ENCODE data around the gene CALCOCO2.
"Not testable (repeated sequence)": the region's sequence is repeated elsewhere in the genome, so short reads cannot be mapped to it uniquely, and the experiment has no call there.

CALCOCO2 gene

DNA sequence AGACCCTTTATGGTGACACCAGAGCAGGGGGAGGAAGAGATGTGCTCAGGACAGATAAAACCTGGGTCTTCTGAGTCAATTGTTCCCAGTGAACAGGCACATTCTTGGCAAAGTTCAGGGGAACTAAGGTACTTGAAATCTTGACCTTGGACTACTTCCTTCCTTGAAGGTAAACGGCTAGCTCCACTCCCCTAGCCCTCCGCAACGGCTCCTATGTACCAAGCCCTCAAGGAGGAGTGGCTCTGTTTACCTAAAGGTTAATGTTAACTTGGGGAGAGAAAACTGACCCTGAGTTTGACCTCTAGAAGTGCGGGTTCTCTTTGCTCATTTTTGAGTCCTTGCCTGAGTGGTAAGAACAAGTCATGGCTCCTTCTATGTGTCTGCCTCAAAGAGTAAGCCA, 21.7 kb upstream of the CALCOCO2 start:
- Mint-ChIP-seq H3K27ac (ENCODE audit: low read depth) (no peak overlapping the region), H3K9me3 (no peaks in the 10 kb centered on the region)

DNA sequence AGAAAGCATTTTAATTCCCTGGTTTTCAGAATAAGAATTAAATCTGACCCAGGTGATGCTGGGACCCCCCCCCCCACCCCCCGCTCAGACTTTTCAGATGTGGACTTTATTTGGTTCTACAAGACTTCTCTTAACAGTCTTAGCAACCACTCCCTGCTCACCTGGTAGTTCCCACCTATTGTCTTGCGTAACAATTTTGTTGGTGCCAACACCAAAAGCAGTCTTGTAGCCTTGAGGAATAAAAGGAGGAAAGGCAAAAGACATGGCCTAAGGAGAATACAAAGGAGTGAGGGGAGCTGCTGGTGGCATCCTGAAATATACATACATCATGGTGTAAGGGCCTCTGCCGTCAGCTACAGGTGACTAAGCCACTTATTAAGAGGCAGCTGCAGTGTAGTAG, 18.8 kb upstream of the CALCOCO2 start:
- no peak overlapping the region for H3K27ac Mint-ChIP-seq (ENCODE audit: low read depth)
- ATAC-seq (replicated peaks; ENCODE audit: extremely low read depth, poor library complexity, severe bottlenecking) (no peak), DNase-seq (ENCODE audit: low spot score in 2 of 2) (no peak)
- H3K4me1 Mint-ChIP-seq: peaks cover 14% of the 10 kb centered on the region
- H3K9me3 Mint-ChIP-seq: no peaks in the 10 kb centered on the region
- H3K27me3 Mint-ChIP-seq: peaks cover 43% of the 10 kb centered on the region
- H3K4me3 Mint-ChIP-seq: no peak overlapping the region
- peaks cover 2% of the 10 kb centered on the region for H3K36me3 Mint-ChIP-seq (ENCODE audit: insufficient read depth)

More for the DNA sequence above, 21.7 kb upstream of the CALCOCO2 start:
- no peaks in the 10 kb centered on the region for H3K4me1 Mint-ChIP-seq
- no peak for ATAC-seq (replicated peaks; ENCODE audit: extremely low read depth, poor library complexity, severe bottlenecking)
- H3K27me3 Mint-ChIP-seq: peaks cover 15% of the 10 kb centered on the region
- H3K4me3 Mint-ChIP-seq: no peak overlapping the region
- DNase-seq (ENCODE audit: low spot score in 2 of 2): no peak
- H3K36me3 Mint-ChIP-seq (ENCODE audit: insufficient read depth): peaks cover 2% of the 10 kb centered on the region

DNA sequence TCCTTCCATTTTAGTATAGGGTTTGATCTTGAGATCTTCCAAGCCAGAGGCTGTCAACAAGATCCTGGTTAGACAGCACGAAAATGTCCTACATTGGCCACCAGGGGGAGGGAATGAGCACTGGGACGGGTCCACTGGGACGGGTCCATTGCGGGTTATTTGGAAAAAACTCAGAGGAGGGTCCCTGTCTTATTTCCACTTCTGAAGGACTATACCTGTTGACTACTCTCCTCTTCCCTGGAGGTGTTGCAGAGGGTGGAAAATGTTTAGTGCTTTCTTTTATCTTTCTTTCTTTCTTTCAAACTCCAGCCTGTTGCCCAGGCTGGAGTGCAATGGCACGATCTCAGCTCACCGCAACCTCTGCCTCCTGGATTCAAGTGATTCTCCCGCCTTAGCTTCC, 16.3 kb upstream of the CALCOCO2 start:
- H3K9me3 Mint-ChIP-seq: no peaks in the 10 kb centered on the region
- DNase-seq (ENCODE audit: low spot score in 2 of 2): peak; percentile 31 to 34
- ATAC-seq (replicated peaks; ENCODE audit: extremely low read depth, poor library complexity, severe bottlenecking): no peak
- no peak overlapping the region for H3K4me3 Mint-ChIP-seq
- peaks cover 15% of the 10 kb centered on the region for H3K4me1 Mint-ChIP-seq
- H3K27ac Mint-ChIP-seq (ENCODE audit: low read depth): no peak overlapping the region
- no peaks in the 10 kb centered on the region for H3K36me3 Mint-ChIP-seq (ENCODE audit: insufficient read depth)
- peaks cover 62% of the 10 kb centered on the region for H3K27me3 Mint-ChIP-seq

DNA sequence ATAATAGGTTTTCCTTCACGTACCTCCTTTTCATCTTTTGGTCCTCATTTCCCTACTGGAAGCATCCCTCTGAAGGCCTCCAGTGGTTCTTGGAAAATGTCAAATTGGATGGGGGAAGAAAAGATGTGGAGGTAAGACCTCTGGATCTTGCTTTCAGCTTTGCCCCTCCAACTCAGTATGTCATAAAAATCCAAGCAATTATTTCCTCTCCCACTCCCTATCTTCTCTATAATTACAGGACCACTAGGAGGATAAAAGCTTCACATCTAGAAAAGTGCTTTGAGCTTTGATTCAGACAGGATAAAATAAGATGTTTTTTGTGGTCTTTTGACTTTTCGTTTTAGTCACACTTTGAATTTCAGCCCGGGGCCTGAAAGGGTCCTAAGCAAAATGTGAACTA, 15.5 kb upstream of the CALCOCO2 start:
- no peaks in the 10 kb centered on the region for H3K36me3 Mint-ChIP-seq (ENCODE audit: insufficient read depth)

DNA sequence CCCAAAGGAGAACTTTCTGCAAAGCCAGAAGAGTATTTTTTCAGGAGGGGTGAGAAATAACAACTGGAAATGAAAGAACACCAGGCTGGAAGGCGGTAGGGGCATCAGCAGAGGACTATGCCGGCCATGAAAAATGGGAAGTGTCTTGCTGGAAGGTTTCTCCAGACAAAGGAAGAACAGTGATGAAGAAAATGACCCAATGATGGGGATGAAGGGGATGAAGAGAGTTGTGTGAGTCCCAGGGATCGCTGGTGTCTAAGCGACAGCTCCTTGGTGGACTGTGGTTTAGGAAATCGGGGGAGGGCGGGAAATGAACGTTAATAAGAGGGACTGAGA, 14.4 kb upstream of the CALCOCO2 start:
- peaks cover 62% of the 10 kb centered on the region for H3K27me3 Mint-ChIP-seq
- H3K9me3 Mint-ChIP-seq: no peaks in the 10 kb centered on the region
- H3K4me3 Mint-ChIP-seq: peak overlapping the region; percentile 47
- DNase-seq (ENCODE audit: low spot score in 2 of 2): no peak
- ATAC-seq (replicated peaks; ENCODE audit: extremely low read depth, poor library complexity, severe bottlenecking): no peak
- no peaks in the 10 kb centered on the region for H3K36me3 Mint-ChIP-seq (ENCODE audit: insufficient read depth)
- no peak overlapping the region for H3K27ac Mint-ChIP-seq (ENCODE audit: low read depth)
- peaks cover 15% of the 10 kb centered on the region for H3K4me1 Mint-ChIP-seq

More for the DNA sequence above, 15.5 kb upstream of the CALCOCO2 start:
- H3K9me3 Mint-ChIP-seq: no peaks in the 10 kb centered on the region
- no peak overlapping the region for H3K4me3 Mint-ChIP-seq
- peaks cover 62% of the 10 kb centered on the region for H3K27me3 Mint-ChIP-seq
- H3K27ac Mint-ChIP-seq (ENCODE audit: low read depth): no peak overlapping the region
- peaks cover 15% of the 10 kb centered on the region for H3K4me1 Mint-ChIP-seq
- DNase-seq (ENCODE audit: low spot score in 2 of 2) (no peak), ATAC-seq (replicated peaks; ENCODE audit: extremely low read depth, poor library complexity, severe bottlenecking) (no peak)

DNA sequence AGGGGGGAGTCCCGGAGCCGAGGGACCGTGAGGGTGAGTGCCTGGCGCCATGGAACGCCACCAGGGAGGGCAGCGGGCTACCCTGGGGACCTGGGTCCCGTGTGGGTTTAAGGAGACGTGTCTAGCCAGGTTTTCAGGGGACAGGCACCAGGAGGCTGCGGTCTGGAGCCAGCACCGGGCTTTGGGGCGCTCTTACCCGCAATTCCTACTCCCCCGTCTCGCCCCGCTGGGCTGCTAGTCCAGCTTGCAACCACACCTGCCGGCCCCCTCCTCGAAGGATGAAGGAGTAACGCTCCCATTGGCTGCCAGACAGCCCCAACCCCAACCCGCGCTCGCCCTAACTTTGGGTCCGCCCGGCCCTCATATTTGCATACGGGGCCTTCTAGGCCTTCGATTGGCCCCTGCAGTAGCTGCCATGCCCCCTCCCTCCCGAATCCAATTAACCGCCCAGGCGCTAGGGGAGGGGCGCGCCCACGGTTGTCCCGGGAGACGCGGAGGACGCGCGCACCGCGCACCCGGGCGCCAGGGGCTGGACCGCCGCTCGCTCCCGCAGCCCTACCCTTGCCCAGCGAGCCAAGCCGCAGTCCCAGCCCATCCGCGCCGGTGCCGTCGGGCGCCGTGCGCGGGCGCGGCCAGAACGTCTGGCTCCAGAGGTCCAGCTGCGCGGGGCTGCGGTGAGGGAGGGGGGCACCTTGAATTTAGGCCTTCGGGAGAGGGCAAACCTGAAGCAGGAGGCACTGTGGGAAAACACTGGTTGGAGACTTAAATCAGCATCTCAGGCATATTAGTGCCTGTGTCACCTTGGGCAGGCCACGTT, 13.9 kb upstream of the CALCOCO2 start, which contains the start of gene TTLL6:
Gene TTLL6, minus strand, starts transcription at position 456 of the 817 bp plus-strand sequence. Its CDS starts 157 bp downstream, at position 299.
- peaks cover 15% of the 10 kb centered on the region for H3K4me1 Mint-ChIP-seq
- peaks cover 62% of the 10 kb centered on the region for H3K27me3 Mint-ChIP-seq
- DNase-seq (ENCODE audit: low spot score in 2 of 2) (peak; percentile 53 to 61), ATAC-seq (replicated peaks; ENCODE audit: extremely low read depth, poor library complexity, severe bottlenecking) (peak; percentile 96)
- H3K9me3 Mint-ChIP-seq: no peaks in the 10 kb centered on the region
- no peaks in the 10 kb centered on the region for H3K36me3 Mint-ChIP-seq (ENCODE audit: insufficient read depth)
- H3K27ac Mint-ChIP-seq (ENCODE audit: low read depth): no peak within 1 kb of the TSS
- H3K4me3 Mint-ChIP-seq: peak within 1 kb of the TSS; percentile 47

GRCh38 chr17:48818361-48818841, 12.4 kb upstream of the CALCOCO2 start:
- H3K9me3 Mint-ChIP-seq: no peaks in the 10 kb centered on the region
- H3K27me3 Mint-ChIP-seq: peaks cover 61% of the 10 kb centered on the region
- peaks cover 15% of the 10 kb centered on the region for H3K4me1 Mint-ChIP-seq

DNA sequence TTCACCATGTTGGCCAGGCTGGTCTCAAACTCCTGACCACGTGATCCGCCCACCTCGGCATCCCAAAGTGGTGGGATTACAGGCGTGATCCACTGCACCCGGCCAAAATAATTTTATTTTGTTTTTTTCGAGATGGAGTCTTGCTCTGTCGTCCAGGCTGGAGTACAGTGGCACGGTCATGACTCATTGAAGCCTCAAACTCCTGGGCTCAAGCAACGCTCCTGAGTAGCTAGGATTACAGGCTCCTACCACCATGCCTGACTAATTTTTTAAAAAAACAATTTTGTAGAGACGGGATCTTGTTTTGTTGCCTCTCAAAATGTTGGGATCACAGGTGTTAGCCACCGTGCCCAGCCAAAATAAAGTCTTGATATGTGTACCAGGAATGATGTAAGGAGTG, 11.4 kb upstream of the CALCOCO2 start:
- Mint-ChIP-seq H3K27me3 (peaks cover 55% of the 10 kb centered on the region), H3K4me3 (no peak overlapping the region), H3K4me1 (peaks cover 12% of the 10 kb centered on the region), H3K36me3 (ENCODE audit: insufficient read depth) (no peaks in the 10 kb centered on the region), H3K9me3 (no peaks in the 10 kb centered on the region), H3K27ac (ENCODE audit: low read depth) (no peak overlapping the region)
- ATAC-seq (replicated peaks; ENCODE audit: extremely low read depth, poor library complexity, severe bottlenecking) (no peak), DNase-seq (ENCODE audit: low spot score in 2 of 2) (no peak)

More at GRCh38 chr17:48818361-48818841, 12.4 kb upstream of the CALCOCO2 start:
- DNase-seq (ENCODE audit: low spot score in 2 of 2): no peak
- H3K36me3 Mint-ChIP-seq (ENCODE audit: insufficient read depth): no peaks in the 10 kb centered on the region
- no peak overlapping the region for H3K27ac Mint-ChIP-seq (ENCODE audit: low read depth)
- ATAC-seq (replicated peaks; ENCODE audit: extremely low read depth, poor library complexity, severe bottlenecking): no peak
- no peak overlapping the region for H3K4me3 Mint-ChIP-seq

- H3K27ac Mint-ChIP-seq (ENCODE audit: low read depth); H3K4me3 Mint-ChIP-seq; ATAC-seq (replicated peaks; ENCODE audit: extremely low read depth, poor library complexity, severe bottlenecking); H3K36me3 Mint-ChIP-seq (ENCODE audit: insufficient read depth); H3K9me3 Mint-ChIP-seq; DNase-seq (ENCODE audit: low spot score in 2 of 2): not testable (repeated sequence)
- Mint-ChIP-seq H3K4me1 (peaks cover 10% of the 10 kb centered on the region), H3K27me3 (peaks cover 40% of the 10 kb centered on the region)
Measured at GRCh38 chr17:48820936-48821335, 9.9 kb upstream of the CALCOCO2 start.

DNA sequence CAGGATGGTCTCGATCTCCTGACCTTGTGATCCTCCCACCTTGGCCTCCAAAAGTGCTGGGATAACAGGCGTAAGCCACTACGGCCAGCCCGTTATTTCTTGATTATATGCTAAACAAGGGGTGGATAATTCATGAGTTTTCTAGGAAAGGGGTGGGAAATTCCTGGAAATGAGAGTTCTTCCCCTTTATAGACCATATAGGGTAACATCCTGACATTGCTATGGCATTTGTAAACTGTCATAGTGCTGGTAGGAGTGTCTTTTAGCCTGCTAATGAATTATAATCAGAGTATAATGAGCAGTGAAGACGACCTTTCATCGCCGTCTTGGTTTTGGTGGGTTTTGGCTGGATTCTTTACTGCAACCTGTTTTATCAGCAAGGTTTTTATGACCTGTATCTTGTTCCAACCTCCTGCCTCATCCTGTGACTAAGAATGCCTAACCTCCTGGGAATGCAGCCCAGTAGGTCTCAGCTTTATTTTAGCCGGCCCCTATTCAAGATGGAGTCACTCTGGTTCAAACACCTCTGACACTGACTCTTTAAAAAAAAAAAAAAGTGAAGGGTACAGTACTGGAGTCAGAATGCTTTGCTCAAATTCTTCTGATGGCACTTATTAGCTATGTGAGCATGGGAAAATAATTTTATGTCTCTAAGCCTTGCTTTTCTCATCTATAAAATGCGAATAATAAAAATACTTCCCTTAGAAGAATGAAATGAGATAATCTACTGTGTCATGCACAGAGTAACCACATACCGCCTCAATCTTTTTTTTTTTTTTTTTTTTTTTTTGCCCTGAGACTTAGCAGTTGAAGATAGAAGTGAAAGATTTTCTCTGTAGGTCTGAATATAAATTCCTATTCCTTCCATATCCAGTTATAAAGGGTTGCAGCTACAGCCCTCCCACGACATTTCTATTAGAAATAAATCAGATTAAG, 5.1 kb upstream of the CALCOCO2 start:
- peaks cover 12% of the 10 kb centered on the region for H3K27me3 Mint-ChIP-seq
- ATAC-seq (replicated peaks; ENCODE audit: extremely low read depth, poor library complexity, severe bottlenecking): no peak
- no peak for DNase-seq (ENCODE audit: low spot score in 2 of 2)
- no peaks in the 10 kb centered on the region for H3K4me1 Mint-ChIP-seq
- no peak overlapping the region for H3K4me3 Mint-ChIP-seq
- no peak overlapping the region for H3K27ac Mint-ChIP-seq (ENCODE audit: low read depth)
- H3K36me3 Mint-ChIP-seq (ENCODE audit: insufficient read depth): no peaks in the 10 kb centered on the region
- no peaks in the 10 kb centered on the region for H3K9me3 Mint-ChIP-seq

- Mint-ChIP-seq H3K4me3 (peak overlapping the region; percentile 94), H3K4me1 (peaks cover 38% of the 10 kb centered on the region), H3K27me3 (no peaks in the 10 kb centered on the region), H3K27ac (ENCODE audit: low read depth) (peak overlapping the region; percentile 95), H3K36me3 (ENCODE audit: insufficient read depth) (peaks cover 9% of the 10 kb centered on the region), H3K9me3 (no peaks in the 10 kb centered on the region)
- ATAC-seq (replicated peaks; ENCODE audit: extremely low read depth, poor library complexity, severe bottlenecking): no peak
- no peak for DNase-seq (ENCODE audit: low spot score in 2 of 2)
Measured at GRCh38 chr17:48831549-48831883, 681 bp downstream of the CALCOCO2 start.

GRCh38 chr17:48834973-48835372, 4.1 kb downstream of the CALCOCO2 start:
- Mint-ChIP-seq H3K4me3 (no peak overlapping the region), H3K36me3 (ENCODE audit: insufficient read depth) (peaks cover 15% of the 10 kb centered on the region), H3K4me1 (peaks cover 56% of the 10 kb centered on the region), H3K9me3 (no peaks in the 10 kb centered on the region), H3K27me3 (no peaks in the 10 kb centered on the region), H3K27ac (ENCODE audit: low read depth) (no peak overlapping the region)
- DNase-seq (ENCODE audit: low spot score in 2 of 2): no peak
- ATAC-seq (replicated peaks; ENCODE audit: extremely low read depth, poor library complexity, severe bottlenecking): no peak

All from central memory CD8-positive, alpha-beta T cell (primary cell).